Upper lobe of left lung (tissue), 4 donors: Measurements from ENCODE around the gene C6orf47.

Experiments used
- CTCF ChIP-seq, 6 experiments: fragments of 450-650 bp in 4 of 6; fragments of 200-600 bp in 2 of 6; sonication (generic) in 2 of 6; IDR thresholded peaks; one replicate each; pipeline ENCODE4 v1.5.1; 2016 to 2019; ENCODE audit warnings: antibody characterized with exemption in 6 of 6
- EP300 ChIP-seq, 4 donors: sonication (generic); formaldehyde crosslinking; IDR thresholded peaks; one replicate each; pipeline ENCODE4 v1.5.1; 2017; ENCODE audit warnings: antibody characterized with exemption in 4 of 4, control low read depth in 2 of 4
- POLR2A ChIP-seq, 4 donors: fragments of 450-650 bp; IDR thresholded peaks; one replicate each; pipeline ENCODE4 v1.5.1; 2016 to 2017; ENCODE audit warnings: antibody characterized with exemption in 4 of 4, mild to moderate bottlenecking in 2 of 4
- POLR2AphosphoS5 ChIP-seq, 2 donors: sonication (generic); formaldehyde crosslinking; IDR thresholded peaks; one replicate each; pipeline ENCODE4 v1.5.1; 2017; ENCODE audit warnings: antibody characterized with exemption in 2 of 2

GRCh38 chr6:31662124-31662723, 1.6 kb upstream of the C6orf47 start:
- no peak for TF ChIP-seq CTCF (IDR thresholded peaks at IDR 0.05)
- no peak for TF ChIP-seq POLR2AphosphoS5 (IDR thresholded peaks at IDR 0.05)
- no peak for TF ChIP-seq EP300 (IDR thresholded peaks at IDR 0.05)
- no peak for TF ChIP-seq POLR2A (IDR thresholded peaks at IDR 0.05)
